Loucy (cell line): ENCODE measurements around the gene PDS5A.
A peak's percentile ranks its signal among the peaks of the same experiment; 100 is the strongest.
"Not testable (repeated sequence)": the region's sequence is repeated elsewhere in the genome, so short reads cannot be mapped to it uniquely, and the experiment has no call there.

ENCODE experiments used
- H2AFZ ChIP-seq: fragments of 200-600 bp; sonication (generic); 2 replicates; pipeline ENCODE4 v1.6.0; 2016; ENCODE audit warnings: antibody characterized with exemption, mild to moderate bottlenecking, low read length, moderate library complexity
- H3F3A ChIP-seq: fragments of 200-600 bp; 2 replicates; pipeline ENCODE4 v1.6.0; 2016; ENCODE audit warnings: antibody characterized with exemption, low read depth, mild to moderate bottlenecking
- H3K27me3 ChIP-seq: fragments of 200-600 bp; sonication (generic); 2 replicates; pipeline ENCODE4 v1.6.1; 2014; ENCODE audit warnings: low read length, mild to moderate bottlenecking; ENCODE audit not compliant: insufficient read depth, poor library complexity, severe bottlenecking
- H3K36me3 ChIP-seq: fragments of 200-600 bp; sonication (generic); 2 replicates; pipeline ENCODE4 v1.6.1; 2016; ENCODE audit warnings: low read length; ENCODE audit not compliant: insufficient read depth
- H3K4me1 ChIP-seq: fragments of 200-600 bp; sonication (generic); 2 replicates; pipeline ENCODE4 v1.5.1; 2014; ENCODE audit warnings: low read length, mild to moderate bottlenecking; ENCODE audit not compliant: insufficient read depth, poor library complexity, severe bottlenecking
- H3K4me2 ChIP-seq: fragments of 200-600 bp; sonication (generic); 2 replicates; pipeline ENCODE4 v1.6.0; 2014; ENCODE audit warnings: antibody characterized with exemption, low read length, low read depth, mild to moderate bottlenecking; ENCODE audit not compliant: poor library complexity, severe bottlenecking
- H3K4me3 ChIP-seq: fragments of 200-600 bp; sonication (generic); 2 replicates; pipeline ENCODE4 v1.5.1; 2014; ENCODE audit warnings: low read length, mild to moderate bottlenecking, mixed read lengths; ENCODE audit not compliant: poor library complexity, severe bottlenecking
- H3K79me2 ChIP-seq: fragments of 200-600 bp; sonication (generic); 2 replicates; pipeline ENCODE4 v1.6.1; 2014; ENCODE audit warnings: low read length; ENCODE audit not compliant: insufficient read depth
- H3K9ac ChIP-seq: fragments of 200-600 bp; sonication (generic); 2 replicates; pipeline ENCODE4 v1.6.0; 2014; ENCODE audit warnings: mild to moderate bottlenecking, low read depth, low read length, moderate library complexity; ENCODE audit not compliant: poor library complexity, severe bottlenecking
- H3K9me2 ChIP-seq: fragments of 200-600 bp; sonication (generic); replicated peaks from 2 replicates; pipeline ENCODE4 v1.6.1; 2016; ENCODE audit warnings: low read depth, low read length, mixed read lengths
- H3K9me3 ChIP-seq: fragments of 200-600 bp; sonication (generic); 2 replicates; pipeline ENCODE4 v1.6.1; 2014; ENCODE audit warnings: mild to moderate bottlenecking, antibody characterized with exemption, low read length, low read depth; ENCODE audit not compliant: insufficient read depth
- H4K20me1 ChIP-seq: fragments of 200-600 bp; sonication (generic); 2 replicates; pipeline ENCODE4 v1.6.0; 2014; ENCODE audit warnings: antibody characterized with exemption, low read length, mild to moderate bottlenecking; ENCODE audit not compliant: insufficient read depth, poor library complexity, severe bottlenecking
- EZH2phosphoT487 ChIP-seq: fragments of 200-600 bp; IDR thresholded peaks from 2 replicates; pipeline ENCODE4 v1.6.1; 2018; ENCODE audit warnings: antibody characterized with exemption, mild to moderate bottlenecking, moderate library complexity, borderline replicate concordance
- TF ChIP-seq, protein P1 (sequence below): fragments of 200-600 bp; sonication (generic); conservative IDR thresholded peaks from 2 replicates; pipeline ENCODE4 v1.5.1; 2014; ENCODE audit warnings: mild to moderate bottlenecking, antibody characterized with exemption, low read length

The PDS5A gene

DNA sequence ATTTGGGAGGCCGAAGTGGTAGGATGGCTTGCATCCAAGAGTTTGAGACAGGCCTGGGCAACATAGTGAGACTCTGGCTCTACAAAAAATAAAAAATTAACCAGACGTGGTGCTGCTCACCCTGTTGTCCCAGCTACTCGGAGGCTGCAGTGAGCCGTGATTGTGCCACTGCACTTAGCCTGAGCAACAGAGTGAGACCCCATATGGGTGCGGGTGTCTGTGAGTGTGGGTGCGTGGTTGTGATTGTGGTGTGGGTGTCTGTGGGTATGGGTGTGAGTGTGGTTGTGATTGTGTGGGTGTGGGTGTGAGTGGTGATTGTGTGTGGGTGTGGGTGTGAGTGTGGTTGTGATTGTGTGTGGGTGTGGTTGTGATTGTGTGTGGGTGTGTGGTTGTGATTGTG, 165.2 kb downstream of the PDS5A start:
- Histone ChIP-seq H4K20me1 (no peaks in the 10 kb centered on the region), H3K9me3 (no peaks in the 10 kb centered on the region), H3K4me1 (no peaks in the 10 kb centered on the region), H3K4me3 (no peak overlapping the region), H3K27me3 (no peaks in the 10 kb centered on the region), H3K9ac (no peak overlapping the region), H3K79me2 (no peaks in the 10 kb centered on the region), H3F3A (peaks cover 3% of the 10 kb centered on the region; the same call in 1 of the 2 replicates), H2AFZ (no peak overlapping the region), H3K36me3 (no peaks in the 10 kb centered on the region), H3K4me2 (no peak overlapping the region), H3K9me2 (no peaks in the 10 kb centered on the region)
- TF ChIP-seq EZH2phosphoT487, result no peak
- TF ChIP-seq, protein P1, sequence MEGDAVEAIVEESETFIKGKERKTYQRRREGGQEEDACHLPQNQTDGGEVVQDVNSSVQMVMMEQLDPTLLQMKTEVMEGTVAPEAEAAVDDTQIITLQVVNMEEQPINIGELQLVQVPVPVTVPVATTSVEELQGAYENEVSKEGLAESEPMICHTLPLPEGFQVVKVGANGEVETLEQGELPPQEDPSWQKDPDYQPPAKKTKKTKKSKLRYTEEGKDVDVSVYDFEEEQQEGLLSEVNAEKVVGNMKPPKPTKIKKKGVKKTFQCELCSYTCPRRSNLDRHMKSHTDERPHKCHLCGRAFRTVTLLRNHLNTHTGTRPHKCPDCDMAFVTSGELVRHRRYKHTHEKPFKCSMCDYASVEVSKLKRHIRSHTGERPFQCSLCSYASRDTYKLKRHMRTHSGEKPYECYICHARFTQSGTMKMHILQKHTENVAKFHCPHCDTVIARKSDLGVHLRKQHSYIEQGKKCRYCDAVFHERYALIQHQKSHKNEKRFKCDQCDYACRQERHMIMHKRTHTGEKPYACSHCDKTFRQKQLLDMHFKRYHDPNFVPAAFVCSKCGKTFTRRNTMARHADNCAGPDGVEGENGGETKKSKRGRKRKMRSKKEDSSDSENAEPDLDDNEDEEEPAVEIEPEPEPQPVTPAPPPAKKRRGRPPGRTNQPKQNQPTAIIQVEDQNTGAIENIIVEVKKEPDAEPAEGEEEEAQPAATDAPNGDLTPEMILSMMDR, result no peak

DNA sequence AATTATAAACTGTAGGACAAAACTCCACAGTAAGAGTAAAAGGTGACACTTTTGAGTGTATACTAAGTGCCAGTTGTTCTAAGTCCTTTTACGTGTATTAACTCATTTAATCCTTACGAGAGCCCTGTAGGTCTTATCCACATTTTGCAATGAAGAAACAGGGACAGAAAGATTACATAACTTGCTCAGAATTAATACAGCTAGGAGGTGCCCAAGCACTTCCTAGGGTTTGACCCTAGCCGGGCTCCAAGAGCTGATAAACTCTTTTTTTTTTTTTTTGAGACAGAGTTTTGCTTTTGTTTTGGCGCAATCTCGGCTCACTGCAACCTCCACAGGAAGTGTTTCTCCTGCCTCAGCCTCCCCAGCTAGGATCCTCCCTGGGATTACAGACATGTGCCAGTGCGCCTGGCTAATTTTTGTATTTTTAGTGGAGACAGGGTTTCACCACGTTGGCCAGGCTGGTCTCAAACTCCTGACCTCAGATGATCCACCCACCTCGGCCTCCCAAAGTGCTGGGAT, 169.4 kb downstream of the PDS5A start:
- Histone ChIP-seq H2AFZ (no peak overlapping the region), H3K79me2 (no peaks in the 10 kb centered on the region), H3K4me2 (no peak overlapping the region), H3K4me1 (no peaks in the 10 kb centered on the region), H3K9ac (no peak overlapping the region), H3K4me3 (no peak overlapping the region), H3K9me2 (no peaks in the 10 kb centered on the region), H4K20me1 (no peaks in the 10 kb centered on the region), H3K9me3 (no peaks in the 10 kb centered on the region), H3K27me3 (no peaks in the 10 kb centered on the region), H3F3A (no peaks in the 10 kb centered on the region), H3K36me3 (no peaks in the 10 kb centered on the region)
- TF ChIP-seq EZH2phosphoT487, result no peak
- TF ChIP-seq, protein P1, result 0 out of 2 replicates have a peak, but pooled peaks have one; percentile 8

GRCh38 chr4:39802005-39802404, 175.7 kb downstream of the PDS5A start:
- no peaks in the 10 kb centered on the region for H4K20me1 ChIP-seq
- H3K36me3 ChIP-seq, result no peaks in the 10 kb centered on the region
- no peaks in the 10 kb centered on the region for H3F3A ChIP-seq
- no peaks in the 10 kb centered on the region for H3K79me2 ChIP-seq
- H3K4me2 ChIP-seq, result no peak overlapping the region
- no peaks in the 10 kb centered on the region for H3K4me1 ChIP-seq
- H2AFZ ChIP-seq, result no peak overlapping the region
- H3K9me2 ChIP-seq, result no peaks in the 10 kb centered on the region
- H3K9ac ChIP-seq, result no peak overlapping the region
- H3K9me3 ChIP-seq, result no peaks in the 10 kb centered on the region
- TF ChIP-seq, protein P1, result no peak
- no peak for TF ChIP-seq EZH2phosphoT487
- no peaks in the 10 kb centered on the region for H3K27me3 ChIP-seq
- H3K4me3 ChIP-seq, result no peak overlapping the region

DNA sequence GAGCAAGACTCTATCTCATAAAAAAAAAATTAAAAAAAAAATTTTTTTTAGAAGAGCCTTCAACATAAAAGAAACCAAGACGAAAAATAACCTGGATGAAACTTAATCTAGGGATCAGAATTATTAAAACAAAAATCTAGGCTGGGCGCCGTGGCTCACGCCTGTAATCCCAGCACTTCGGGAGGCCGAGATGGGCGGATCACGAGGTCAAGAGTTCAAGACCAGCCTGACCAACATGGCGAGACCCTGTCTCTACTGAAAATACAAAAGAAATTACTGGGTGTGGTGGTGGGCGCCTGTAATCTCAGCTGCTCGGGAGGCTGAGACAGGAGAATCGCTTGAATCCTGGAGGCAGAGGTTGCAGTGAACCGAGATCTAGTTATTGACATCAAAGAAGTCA, 184.7 kb downstream of the PDS5A start:
- not testable (repeated sequence) for H3K27me3 ChIP-seq, H3K9ac ChIP-seq, H4K20me1 ChIP-seq, H3F3A ChIP-seq, H3K4me1 ChIP-seq, H3K79me2 ChIP-seq, H3K4me2 ChIP-seq, H3K9me3 ChIP-seq, H3K9me2 ChIP-seq, H3K4me3 ChIP-seq, H3K36me3 ChIP-seq, H2AFZ ChIP-seq
